H1 (cell line): ENCODE measurements around the gene RHOV. TPM values are rescaled to one million over a fixed set of nuclear protein-coding genes. Genes with fewer than 3 reads are reported as not detected.

Experiments used
- CBX8 ChIP-seq: fragments of 300-800, 300-1000 bp; sonication (generic); IDR thresholded peaks from 2 replicates; pipeline ENCODE4 v1.7.1; 2016; ENCODE audit warnings: low read depth, low read length, borderline replicate concordance
- CHD7 ChIP-seq: fragments of 300-600 bp; sonication (generic); IDR thresholded peaks from 2 replicates; pipeline ENCODE4 v1.7.1; 2012; ENCODE audit warnings: low read length, moderate library complexity, mild to moderate bottlenecking, inconsistent platforms; ENCODE audit not compliant: insufficient replicate concordance
- JUN ChIP-seq: IDR thresholded peaks from 2 replicates; pipeline ENCODE4 v1.6.1; 2011; ENCODE audit warnings: low read depth, mild to moderate bottlenecking, improper control_type of control experiment, low read length
- KDM4A ChIP-seq: IDR thresholded peaks from one replicate; pipeline ENCODE4 v1.7.1; 2012; ENCODE audit warnings: low read depth, mild to moderate bottlenecking, moderate library complexity, low read length, inconsistent platforms; ENCODE audit not compliant: severe bottlenecking
- TAF1 ChIP-seq: IDR thresholded peaks from 2 replicates; pipeline ENCODE4 v1.6.1; 2011; ENCODE audit warnings: mild to moderate bottlenecking, low read depth, low read length
- polyA plus RNA-seq, 7 experiments: library from polyadenylated mRNA; depleted of rRNA in 3 of 7; stranded (reverse) in 5 of 7; unstranded in 2 of 7; fragments of >200 nt in 5 of 7; fragments of 200-250 nt in 2 of 7; gene quantifications; 1 replicate in 5 of 7; 2 replicates in 1 of 7; 4 replicates in 1 of 7; pipeline versions ENCODE4 v1.2.1 to v1.2.3, GENCODE V29; 2011 to 2013; ENCODE audit warnings: missing spikeins in 2 of 7, mixed read lengths in 2 of 7
- total RNA-seq: library from RNA; stranded (reverse); fragmentation: NEBNext Ultra II Directional; extraction: Animal tissue kit (Norgen Biotek cat#: 25700); gene quantifications from 2 replicates; pipeline ENCODE4 v1.2.1, GENCODE V29; 2021
- TF ChIP-seq, protein P1 (sequence below), 3 experiments: IDR thresholded peaks; 1 replicate in 2 of 3; 2 replicates in 1 of 3; pipeline versions ENCODE4 v1.5.1 to v1.6.1; 2011; ENCODE audit warnings: low read length in 3 of 3, mild to moderate bottlenecking in 3 of 3, inconsistent platforms in 2 of 3, low read depth in 1 of 3, moderate library complexity in 1 of 3; ENCODE audit not compliant: insufficient read depth in 1 of 3; ENCODE audit errors: control extremely low read depth in 1 of 3

RHOV gene
- total and polyA plus RNA-seq, 2 of the 8 experiments (the other 6 are each of a cell fraction or from before 2014, with no cell fraction given), result 1.5 to 2.7 TPM

DNA sequence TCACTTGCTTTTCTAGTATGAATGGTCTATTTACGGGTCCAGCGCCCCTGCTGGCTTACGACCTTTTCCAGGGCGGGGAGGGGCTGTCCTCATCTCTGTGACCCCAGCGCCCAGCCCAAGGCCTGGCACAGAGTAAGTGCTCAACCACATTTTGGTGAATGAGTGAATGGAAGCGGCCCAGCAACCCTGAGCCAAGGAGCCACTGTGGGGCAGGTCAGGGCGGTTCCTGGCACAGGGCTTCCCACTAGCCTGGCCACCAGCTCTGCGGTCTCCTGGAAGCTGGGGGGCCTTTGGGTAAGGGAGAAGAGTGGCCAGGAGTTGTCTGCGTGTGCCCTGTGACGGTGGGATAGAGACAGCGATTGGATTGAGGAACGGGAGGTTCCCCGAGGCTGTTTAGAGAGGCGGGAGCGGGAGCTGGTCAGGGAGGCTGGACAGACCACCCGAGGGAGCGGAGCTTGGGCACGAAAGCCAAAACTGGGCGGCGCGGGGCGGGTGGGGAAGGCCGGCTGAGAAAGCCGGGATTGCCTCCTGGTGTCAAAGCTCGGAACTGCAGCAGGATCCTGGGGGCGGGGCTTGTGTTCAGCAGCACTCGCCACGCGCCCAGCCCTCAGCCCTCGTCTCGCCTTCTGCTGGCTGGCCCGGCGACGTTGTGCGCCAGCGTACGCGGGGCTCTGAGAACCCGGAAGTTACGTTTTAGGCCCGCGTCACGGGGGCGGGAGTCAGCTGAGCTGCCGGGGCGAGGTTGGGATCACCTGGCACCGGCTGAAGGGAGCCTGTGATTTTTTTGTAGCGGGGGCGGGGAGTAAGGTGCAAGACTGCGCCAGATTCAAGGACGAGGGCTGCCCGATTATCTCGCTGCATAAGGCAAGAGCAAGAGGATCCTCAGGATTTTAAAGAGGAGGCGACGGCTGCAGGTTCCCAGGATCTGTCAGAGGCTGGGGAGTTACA is 20.0 kb upstream of the RHOV start, which contains the start of gene VPS18 (continued):
- no peak for TF ChIP-seq CHD7
- peak; percentile 91 for TF ChIP-seq TAF1
- TF ChIP-seq KDM4A, result peak; percentile 34
- TF ChIP-seq, protein P1, sequence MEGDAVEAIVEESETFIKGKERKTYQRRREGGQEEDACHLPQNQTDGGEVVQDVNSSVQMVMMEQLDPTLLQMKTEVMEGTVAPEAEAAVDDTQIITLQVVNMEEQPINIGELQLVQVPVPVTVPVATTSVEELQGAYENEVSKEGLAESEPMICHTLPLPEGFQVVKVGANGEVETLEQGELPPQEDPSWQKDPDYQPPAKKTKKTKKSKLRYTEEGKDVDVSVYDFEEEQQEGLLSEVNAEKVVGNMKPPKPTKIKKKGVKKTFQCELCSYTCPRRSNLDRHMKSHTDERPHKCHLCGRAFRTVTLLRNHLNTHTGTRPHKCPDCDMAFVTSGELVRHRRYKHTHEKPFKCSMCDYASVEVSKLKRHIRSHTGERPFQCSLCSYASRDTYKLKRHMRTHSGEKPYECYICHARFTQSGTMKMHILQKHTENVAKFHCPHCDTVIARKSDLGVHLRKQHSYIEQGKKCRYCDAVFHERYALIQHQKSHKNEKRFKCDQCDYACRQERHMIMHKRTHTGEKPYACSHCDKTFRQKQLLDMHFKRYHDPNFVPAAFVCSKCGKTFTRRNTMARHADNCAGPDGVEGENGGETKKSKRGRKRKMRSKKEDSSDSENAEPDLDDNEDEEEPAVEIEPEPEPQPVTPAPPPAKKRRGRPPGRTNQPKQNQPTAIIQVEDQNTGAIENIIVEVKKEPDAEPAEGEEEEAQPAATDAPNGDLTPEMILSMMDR (IDR thresholded peaks at IDR 0.05; ENCODE audit: control extremely low read depth in 1 of 3, insufficient read depth in 1 of 3, low read depth in 1 of 3, low read length in 3 of 3), result peak; percentile 85 to 91 (median 89)
- no peak for TF ChIP-seq JUN
- no peak for TF ChIP-seq CBX8
